ENCODE measurements around the gene UBE4B.

GRCh38 chr1:10168912-10169514 is 136.3 kb downstream of the UBE4B start:
- no peak for TF ChIP-seq CTCF (IDR thresholded peaks at IDR 0.05; ENCODE audit: poor library complexity)
- no peak for TF ChIP-seq EZH2phosphoT487 (IDR thresholded peaks at IDR 0.05; ENCODE audit: low read depth, severe bottlenecking, unreplicated experiment)
- TF ChIP-seq EZH2 (IDR thresholded peaks at IDR 0.05; ENCODE audit: borderline replicate concordance): no peak

Data from hepatocyte (in vitro differentiated cells).